Activated CD4-positive, CD25-positive, alpha-beta regulatory T cell treated with anti-CD3 and anti-CD28 coated beads, Interleukin-2, amount 50 U/mL, for 72 hours (primary cell): ENCODE measurements around the gene GLIS1.

Source experiments
- DNase-seq: peaks from one replicate; pipeline ENCODE4 v3.0.0; 2021

GLIS1 gene

DNA sequence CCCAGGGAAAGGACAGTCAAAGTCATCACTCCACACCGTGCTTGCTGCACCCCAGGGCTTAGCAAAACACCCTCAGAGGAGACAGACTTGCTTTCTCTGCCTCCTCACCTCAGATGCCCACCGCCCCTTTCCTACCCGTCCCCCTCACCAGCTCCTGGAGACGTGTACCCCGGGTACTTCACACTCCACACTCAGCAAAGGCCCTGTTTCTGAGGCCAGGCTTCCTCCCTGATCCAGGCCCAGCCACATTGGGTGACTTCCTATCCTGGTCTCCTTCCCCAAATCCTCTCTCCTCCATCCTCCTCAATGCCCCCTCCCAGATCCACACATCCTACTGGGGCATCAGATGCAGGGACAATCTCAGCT lies 163.0 kb downstream of the GLIS1 start:
- DNase-seq: peak; percentile 11

DNA sequence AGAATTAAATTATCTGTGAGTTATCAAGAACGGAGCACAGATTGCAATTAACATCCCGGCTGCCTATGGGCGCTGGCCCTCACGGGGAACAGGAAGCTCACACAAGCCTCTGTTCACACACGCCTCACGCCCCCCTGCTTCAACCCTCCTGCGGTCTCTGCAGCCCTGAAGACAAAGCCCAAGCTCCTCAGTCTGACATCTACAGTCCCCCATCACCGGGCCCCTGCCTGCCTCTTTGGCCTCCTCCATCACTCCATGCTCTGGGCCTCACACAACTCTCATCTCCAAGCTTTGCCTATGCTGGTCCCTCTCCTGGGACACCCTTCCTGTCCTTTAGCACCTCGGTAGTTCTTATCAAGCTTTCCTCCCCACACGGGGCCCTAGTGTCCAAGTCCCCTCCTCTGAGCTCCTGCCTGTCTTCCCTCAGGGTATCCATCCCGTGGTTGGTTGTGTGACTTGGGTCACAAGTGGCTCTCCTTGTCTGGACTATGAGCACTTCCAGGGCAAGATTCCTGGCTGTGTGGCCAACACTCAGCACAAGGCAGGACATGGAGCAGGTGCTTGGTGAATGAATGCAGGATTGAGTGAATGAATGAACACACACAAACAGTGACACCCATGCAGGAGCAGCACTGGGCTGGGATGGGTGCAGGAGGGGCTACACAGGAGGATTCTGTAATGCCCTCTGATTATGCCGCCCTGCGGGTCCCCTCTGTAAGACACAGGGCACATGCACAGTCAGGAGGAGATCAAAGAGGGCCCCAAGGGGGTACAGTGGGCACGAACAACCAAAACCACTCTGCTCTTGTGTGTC lies 163.6 kb downstream of the GLIS1 start:
- DNase-seq: peak; percentile 25

DNA sequence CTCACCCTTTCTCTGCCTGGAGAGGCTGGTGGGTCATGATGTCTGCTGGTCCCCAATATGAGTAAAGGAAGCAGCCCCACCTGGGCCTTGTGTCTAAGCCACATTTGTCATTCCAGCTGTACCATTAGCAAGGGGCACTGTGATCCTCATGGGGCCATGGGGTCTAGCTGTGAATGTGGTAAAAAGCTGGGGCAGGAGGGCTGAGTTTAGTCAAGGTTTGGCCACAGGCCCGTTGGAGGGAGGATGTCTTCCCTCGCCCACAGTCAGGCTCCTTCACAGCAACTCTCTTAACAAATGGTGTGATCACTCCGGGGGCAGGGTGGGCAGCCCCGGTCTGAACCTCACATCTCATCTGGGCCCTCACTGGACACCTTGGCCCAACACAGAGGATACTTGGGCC lies 164.3 kb downstream of the GLIS1 start:
- peak; percentile 24 for DNase-seq

DNA sequence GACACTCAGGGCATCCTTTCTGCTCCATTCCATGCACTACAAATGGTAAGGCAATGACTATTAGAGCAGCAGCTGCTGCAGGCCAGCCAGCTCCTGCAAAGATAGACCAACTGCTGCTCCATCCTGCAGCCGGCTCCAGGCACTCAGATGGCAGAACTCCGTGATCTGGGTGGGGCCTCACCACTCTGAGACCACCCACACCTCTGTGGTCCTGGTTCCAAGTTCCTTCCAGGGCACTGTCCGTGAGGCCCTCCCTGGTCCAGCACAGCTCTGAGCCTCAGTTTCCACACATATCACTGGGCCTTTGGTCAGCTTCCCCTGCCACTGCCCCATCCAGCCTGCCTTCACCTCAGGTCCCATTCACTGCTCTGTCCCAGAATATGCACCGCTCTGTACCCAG lies 165.0 kb downstream of the GLIS1 start:
- DNase-seq: peak; percentile 25

DNA sequence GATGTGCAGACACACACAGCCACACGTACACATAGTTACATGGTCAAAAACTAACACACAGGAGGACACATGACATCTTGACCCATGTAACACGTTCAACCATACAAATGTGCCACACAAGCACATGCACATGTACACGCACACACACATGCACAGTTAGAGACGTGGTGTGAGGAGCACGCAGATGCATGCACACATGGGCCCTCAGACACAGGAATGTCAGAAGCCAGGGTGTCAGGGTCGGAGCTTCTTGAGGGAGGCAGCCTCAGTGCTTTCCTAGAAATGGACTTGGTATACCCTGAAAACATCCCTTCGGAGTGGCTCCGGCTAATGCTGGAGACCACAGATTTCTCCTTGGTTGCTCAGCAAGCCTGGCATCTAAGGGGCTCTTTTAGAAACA lies 165.4 kb downstream of the GLIS1 start:
- peak; percentile 7 for DNase-seq

DNA sequence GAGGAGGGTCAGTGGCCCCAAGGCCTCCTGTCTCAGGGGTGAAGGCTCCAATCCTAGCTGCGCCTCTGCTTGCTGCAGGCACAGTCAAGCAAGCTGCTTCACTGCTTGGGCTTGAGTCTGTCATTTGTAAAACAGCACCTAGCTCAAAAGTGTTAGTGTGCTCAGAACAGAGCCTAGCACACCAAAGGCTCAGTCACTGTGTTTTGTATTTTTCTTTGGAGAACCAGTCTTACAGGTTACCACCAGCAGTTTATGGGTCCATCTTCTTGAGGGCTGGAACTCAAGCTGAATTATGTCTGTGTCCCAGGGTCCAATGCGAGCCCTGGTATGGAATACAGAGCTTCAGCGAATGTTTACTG lies 166.2 kb downstream of the GLIS1 start:
- no peak for DNase-seq

DNA sequence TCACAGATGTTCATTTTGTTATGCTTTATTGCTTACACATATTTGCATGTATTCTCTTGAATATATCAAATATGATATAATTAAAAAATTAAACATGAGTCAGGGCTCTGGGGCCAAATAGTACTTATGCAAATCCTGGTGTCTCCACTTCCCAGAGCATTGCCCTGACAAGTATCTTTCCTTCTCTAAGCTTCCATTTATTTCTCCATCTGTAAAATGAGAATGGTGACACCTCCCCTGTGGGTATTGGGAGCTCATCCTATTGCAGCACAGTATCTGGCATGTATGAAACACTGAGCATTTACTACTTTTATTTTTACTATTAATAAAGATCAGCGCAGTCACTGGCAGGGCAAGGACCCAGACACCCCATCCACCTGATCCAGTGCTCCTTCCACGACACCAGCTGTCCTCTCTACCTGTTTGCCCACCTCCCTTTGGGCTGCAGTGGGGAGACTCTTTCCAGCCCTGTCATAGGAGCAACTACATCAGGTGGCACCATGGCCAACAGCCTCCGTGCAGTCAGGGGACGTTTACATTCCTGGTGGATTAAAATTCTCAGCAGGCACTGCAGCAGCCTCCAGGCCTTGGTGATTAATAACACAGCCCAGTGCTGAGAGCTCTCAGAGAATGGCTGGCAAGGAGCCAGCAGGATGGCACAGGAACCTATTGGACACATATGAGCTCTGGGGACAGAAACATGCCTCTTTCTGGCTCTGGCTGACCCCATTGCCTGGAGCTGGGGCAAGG lies 166.7 kb downstream of the GLIS1 start:
- DNase-seq: peak; percentile 13

DNA sequence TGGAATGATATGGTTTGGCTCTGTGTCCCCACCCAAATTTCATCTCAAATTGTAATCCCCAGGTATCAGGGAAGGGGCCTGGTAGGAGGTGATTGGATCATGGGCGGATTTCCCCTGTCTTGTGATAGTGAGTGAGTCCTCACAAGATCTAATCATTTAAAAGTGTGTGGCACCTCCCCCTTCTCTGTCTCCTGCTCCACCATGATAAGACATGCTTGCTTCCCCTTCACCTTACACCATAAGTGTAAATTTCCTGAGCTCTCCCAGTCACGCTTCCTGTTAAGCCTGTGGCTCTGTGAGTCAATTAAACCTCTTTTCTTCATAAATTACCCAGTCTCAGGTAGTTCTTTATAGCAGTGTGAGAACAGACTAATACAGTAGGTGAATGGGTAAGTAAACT lies 170.4 kb downstream of the GLIS1 start:
- DNase-seq: no peak

DNA sequence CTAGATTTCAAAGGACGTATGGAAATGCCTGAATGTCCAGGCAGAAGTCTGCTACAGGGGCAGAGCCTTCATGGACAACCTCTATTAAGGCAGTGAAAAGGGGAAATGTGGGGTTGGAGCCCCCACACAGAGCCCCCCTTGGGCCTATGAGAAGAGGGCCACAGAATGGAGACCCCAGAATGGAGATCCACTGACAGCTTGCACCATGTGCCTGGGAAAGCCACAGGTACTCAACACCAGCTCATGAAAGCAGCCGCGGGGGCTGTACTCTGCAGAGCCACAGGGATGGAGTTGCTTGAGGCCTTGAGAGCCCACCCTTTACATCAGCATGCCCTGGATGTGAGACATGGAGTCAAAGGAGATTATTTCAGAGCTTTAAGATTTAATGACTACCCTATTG lies 171.1 kb downstream of the GLIS1 start:
- DNase-seq: no peak

DNA sequence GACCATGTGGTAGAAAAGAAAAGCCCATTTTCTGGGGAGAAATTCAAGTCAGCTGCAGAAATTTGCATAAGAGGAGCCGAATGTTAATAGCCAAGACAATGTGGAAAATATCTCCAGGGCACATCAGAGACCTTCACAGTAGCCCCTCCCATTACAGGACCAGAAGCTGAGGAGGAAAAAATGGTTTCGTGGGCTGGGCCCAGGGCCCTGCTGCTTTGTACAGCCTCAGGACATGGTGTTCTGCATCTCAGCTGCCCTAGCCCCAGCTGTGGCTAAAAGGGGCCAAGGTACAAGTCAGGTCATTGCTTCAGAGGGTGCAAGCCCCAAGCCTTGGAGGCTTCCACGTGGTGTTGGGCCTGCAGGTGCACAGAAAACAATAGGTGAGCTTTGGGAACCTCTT lies 171.5 kb downstream of the GLIS1 start:
- DNase-seq: peak; percentile 6

DNA sequence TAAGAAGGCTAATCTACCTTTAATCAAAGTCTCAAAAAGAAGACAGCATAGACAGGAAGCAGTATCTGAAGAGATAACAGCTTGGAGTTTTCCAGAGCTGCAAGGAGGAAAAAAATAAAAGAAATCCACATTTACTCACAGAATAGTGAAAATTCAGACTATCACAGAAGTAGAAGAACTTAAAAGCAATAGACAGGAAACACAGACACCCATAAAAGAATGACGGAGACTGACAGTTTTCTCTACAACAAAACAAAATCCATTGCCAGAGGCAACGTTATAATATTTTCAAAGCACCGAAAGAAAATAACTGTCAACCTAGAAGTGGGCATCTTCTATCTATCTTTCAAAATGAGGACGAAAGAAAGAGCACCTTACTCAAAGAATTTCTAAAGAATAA lies 175.4 kb downstream of the GLIS1 start:
- DNase-seq: no peak

DNA sequence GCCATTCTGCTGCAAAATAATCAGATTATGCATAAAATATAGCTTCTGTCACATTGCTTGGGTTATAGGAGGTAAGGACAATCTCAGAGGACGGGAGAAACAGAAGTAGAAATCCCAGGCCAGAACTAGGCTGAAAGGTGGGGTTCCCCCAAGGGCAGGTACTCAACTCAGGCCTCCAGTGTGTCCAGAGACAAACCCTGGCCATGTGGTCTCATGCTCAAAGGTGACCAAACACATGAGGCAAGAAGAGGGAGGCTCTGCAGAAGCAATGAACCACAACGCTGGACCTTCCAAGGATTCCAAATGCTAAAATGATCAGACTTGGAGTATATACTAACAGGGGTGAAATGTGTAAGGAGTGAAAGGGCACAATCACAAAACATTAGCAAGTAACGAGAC lies 176.0 kb downstream of the GLIS1 start:
- no peak for DNase-seq

DNA sequence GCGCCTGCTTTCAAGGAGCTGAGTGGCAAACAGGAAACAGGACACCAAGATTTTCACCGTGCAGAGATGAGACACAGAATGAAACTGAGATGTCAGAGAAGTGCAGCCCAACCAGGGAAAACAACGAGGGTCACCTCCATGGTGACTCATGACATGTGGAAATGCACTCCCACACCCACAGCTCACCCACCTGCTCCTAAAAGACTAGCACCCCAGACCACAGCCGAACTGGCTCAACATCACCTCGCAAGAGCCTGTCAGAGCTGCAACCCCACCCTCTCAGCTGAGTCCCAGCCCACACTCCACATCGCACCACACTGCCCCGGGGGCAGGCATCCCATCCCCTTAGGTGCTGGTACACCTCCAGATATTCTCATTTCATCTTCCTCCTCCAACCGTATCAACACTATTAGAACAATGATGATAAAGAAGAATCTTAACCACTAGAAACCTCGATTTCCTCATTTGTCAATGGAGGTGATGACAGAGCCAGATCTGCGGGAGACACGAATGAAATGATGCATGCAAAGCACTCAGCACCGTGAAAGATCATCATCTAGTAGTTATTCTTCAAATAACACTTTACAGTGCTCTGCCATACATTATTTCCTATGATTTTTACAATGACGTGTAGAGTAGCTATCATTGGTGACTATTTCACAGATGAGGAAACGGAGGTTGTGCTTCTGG lies 176.5 kb downstream of the GLIS1 start:
- peak; percentile 28 for DNase-seq

DNA sequence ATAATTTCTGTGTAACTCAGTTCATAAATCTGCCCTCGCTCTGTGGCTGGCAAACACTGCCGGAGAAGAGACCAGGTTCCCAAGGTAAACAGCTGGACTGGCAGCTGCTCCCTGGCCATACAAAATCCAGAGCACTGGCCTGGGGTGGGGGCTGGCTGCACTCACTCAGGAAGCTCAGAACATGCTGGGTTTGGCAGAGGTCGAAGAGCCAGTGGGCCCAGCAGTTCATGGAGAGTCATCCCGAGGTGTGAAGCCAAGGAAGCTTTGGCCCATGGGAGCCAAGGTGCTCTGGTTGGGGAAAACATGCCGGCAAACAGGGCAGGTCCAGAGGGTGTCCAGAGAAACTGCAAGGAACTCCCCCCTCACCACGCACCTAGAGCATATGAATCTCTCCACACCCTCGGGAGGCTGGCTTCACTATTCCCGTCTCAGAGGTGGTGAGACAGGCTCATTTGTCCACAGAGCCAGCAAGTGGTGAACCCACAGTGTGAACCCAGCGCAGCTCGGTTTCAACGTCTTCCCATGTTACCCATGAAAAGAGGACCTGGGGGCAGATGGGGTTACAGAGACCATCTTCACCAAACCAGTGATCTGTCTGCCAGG lies 177.4 kb downstream of the GLIS1 start:
- no peak for DNase-seq

DNA sequence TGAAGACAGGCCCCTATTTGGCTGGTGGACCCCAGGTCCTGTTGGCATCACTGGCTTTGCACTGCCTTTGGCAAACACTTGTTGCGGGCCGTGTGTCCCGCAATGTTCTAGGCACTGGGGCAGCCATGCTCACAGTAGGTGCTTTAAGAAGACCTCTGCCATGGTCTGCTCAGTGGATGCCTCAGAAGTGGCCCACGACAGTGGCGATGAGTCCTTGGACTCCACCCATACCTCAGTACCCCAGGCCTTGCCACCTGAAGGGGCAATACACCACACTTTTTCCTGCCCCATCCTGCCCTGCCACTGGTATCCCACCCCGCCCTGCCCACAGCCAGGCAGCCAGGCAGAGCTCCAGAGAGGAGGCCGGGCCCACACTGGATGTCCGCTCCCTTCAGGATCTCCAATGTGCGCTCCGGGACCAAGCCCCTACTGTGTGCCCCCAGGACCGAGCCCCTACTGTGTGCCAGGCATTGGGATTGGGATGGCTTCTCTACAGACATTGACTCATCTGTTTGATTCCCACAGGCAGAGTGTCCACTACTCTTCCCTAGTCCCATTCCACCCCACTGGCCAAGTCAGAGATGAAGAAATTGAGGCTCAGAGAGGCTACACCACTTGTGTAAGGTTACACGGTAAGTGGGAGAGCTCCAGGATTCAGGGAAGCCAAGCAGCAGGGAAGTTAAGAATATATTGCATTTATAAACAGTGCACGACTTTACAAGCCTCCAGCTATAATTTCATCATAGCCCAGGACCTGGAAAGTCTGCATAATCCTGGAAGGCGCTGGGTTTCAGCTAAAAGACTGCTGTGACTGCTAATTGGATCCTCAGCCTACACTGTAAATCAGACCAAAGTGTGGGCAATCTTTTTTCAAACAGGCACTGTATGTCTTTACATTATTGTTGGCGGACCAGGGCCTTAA lies 178.1 kb downstream of the GLIS1 start:
- peak; percentile 14 for DNase-seq

DNA sequence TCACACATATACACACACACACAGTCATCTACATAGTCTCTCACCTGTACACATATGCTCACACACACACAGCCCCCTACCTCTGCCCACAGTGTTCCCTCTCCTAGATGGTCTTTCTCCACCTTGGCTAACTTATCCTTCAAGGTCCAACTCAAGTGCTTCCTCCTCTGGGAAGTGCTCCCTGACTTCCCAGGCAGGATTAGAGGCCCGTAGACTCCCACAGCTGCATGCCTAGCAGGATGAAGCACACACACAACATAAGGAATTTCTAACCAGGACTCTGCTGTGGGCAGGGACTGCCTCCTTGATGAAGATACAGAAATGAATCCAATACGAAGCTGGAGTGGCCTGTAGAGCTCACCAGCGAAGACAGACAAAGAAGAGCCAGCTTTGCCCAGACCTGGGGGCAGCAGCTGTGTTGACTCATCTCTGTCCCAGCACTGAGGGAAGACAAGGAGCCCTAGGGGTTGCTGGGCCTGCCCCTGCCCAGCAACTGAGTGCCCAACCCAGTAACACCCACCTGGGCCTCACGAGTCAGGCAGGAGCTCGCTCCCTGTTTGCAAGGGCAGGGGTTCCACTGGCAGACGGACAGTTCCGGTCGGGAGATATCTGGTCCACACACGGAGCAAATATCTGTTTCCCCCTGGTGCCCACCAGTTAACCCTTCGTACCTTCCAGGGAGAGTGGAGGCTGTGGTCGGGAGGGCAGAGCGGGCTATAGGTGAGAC lies 178.9 kb downstream of the GLIS1 start:
- DNase-seq: peak; percentile 24

DNA sequence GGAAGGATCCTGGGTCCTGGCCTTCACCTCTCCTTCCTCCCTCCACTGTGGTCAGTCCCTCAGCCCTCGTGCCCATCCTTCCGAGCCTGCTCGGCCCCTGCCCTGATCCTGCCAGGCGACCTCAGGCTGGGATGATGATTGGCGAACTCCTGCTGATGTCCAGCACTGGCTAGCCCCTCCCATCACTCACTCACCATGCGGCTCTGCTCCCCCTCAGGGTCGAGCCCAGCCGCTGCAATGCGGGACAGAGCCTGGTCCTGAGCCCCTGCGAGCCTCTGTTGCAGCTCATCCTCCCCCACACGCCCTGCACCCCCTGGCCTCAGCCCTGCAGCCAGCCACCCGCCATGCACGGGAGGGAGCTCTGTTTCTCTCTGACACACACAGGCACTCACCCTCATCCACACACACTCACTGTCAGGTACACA lies 179.6 kb downstream of the GLIS1 start:
- peak; percentile 17 for DNase-seq

DNA sequence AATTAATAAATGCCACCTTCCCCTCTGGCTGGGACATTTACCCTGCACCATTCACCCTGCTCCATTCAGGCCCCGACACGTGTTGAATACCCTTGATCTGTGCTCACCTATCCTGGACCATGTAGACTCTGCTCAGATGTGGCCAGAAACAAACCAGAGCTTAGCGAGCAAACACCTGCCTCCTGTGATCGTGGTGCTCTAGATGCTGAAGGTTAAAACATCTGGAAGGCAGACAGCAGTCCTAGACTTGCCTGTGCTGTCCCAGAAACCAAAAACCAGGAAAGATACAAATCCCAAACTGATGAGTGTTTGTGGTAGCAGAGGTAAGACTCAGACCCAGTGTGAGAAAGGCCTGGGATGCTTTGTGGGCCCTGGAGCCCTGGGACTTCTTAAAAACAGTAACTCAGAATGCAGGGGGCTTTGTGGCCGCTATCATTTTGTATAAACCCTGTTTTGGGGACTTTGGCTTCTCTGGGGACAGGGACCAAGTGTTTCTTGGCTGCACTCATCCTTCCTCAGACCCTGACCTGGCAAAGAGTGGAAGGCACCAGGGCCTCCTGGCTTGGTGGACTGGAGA lies 180.1 kb downstream of the GLIS1 start:
- no peak for DNase-seq

DNA sequence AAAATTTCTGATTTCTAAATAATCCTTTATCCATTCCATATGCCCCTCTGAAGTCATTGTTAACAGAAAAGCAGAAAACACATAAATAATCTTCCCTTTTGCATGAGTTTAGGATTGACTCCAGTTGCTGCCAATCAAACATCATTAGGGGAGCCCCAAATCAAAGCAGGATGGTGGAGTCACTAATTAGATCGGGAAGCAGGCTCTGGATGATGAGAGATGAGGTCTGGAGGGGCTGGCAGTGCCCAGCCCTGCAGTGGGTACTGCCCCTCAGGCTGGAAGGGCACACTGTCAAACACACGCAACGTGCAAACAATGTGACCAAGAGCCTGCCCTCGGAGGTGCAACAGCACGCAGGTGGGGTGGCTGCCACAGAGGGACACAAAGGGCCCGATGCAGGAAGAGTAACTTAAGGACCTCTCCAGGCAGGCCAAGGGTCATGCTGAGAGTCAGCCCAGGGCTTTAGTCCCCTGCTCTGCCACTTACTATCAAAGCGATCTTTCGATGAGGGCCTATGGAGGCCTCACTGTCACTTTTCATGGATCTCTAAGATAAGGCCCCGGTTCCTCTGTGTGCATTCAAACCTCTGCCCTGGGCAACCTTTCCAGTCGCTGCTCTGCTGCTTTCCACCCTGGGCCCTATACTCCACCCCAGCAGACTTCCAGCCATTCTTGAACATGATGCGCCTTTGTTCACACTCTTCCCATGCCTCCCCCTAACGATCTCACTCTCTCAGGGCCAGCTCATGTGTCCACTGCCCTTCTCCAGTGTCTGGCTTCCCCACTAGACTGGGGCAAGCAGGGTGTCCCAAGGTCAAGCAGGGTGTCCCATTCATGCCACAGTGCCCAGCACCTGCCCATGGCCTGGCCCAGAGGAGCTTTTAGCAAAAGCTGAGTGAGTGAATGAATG lies 180.9 kb downstream of the GLIS1 start:
- DNase-seq: peak; percentile 19

DNA sequence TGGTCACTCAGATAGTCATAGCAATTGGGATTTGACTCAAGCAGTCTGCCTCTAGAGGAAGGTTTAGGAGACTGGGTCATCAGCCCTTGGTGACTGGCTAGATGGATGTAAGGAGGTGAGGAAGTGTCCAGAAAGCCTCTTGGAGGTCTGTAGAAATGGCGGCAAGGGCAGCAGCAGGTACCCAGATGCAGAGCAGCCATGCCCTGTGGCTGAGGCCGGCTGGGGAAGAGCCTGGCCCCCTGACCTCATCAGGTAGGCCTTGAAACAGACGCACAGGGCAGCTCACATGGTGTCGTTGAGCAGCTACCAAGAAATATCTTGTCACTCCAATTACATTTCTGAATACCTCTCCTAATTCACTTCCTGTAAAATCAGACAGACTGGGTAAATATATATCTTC lies 181.6 kb downstream of the GLIS1 start:
- no peak for DNase-seq
